ENCODE data around the gene NACA2. TPM values are rescaled to one million over a fixed set of nuclear protein-coding genes. Genes with fewer than 3 reads are reported as not detected.
"Not testable (repeated sequence)": the region's sequence is repeated elsewhere in the genome, so short reads cannot be mapped to it uniquely, and the experiment has no call there.

Gene NACA2
- total RNA-seq, 4 donors from 2014 or later = not detected

GRCh38 chr17:61555127-61555566 lies 35.9 kb downstream of the NACA2 start:
- TF ChIP-seq POLR2A (IDR thresholded peaks at IDR 0.05) (no peak), CTCF (IDR thresholded peaks at IDR 0.05) (no peak)
- intact Hi-C loops (cut with DNase I; ENCODE audit: low total_unique reads) = no loop called here
- H3K36me3 ChIP-seq = no peaks in the 10 kb centered on the region
- no peak overlapping the region for H3K4me3 ChIP-seq
- DNase-seq = no peak
- H3K4me1 ChIP-seq = no peaks in the 10 kb centered on the region
- no peaks in the 10 kb centered on the region for H3K27me3 ChIP-seq
- no peaks in the 10 kb centered on the region for H3K9me3 ChIP-seq
- no peak overlapping the region for H3K27ac ChIP-seq

GRCh38 chr17:61554209-61554608 lies 36.8 kb downstream of the NACA2 start:
- no peaks in the 10 kb centered on the region for H3K27me3 ChIP-seq
- no peaks in the 10 kb centered on the region for H3K9me3 ChIP-seq
- intact Hi-C loops (cut with DNase I; ENCODE audit: low total_unique reads) = no loop called here
- H3K36me3 ChIP-seq = no peaks in the 10 kb centered on the region
- H3K4me1 ChIP-seq = no peaks in the 10 kb centered on the region
- TF ChIP-seq POLR2A (IDR thresholded peaks at IDR 0.05) (no peak), CTCF (IDR thresholded peaks at IDR 0.05) (no peak)
- H3K4me3 ChIP-seq = no peak overlapping the region
- DNase-seq = no peak
- no peak overlapping the region for H3K27ac ChIP-seq

GRCh38 chr17:61552560-61552959 lies 38.5 kb downstream of the NACA2 start:
- H3K36me3 ChIP-seq; H3K9me3 ChIP-seq; DNase-seq; H3K4me1 ChIP-seq; H3K27me3 ChIP-seq; H3K27ac ChIP-seq; H3K4me3 ChIP-seq; intact Hi-C loops (cut with DNase I; ENCODE audit: low total_unique reads): not testable (repeated sequence)

- Histone ChIP-seq H3K27ac (no peak overlapping the region), H3K27me3 (no peaks in the 10 kb centered on the region), H3K4me3 (no peak overlapping the region), H3K4me1 (no peaks in the 10 kb centered on the region), H3K9me3 (no peaks in the 10 kb centered on the region), H3K36me3 (no peaks in the 10 kb centered on the region)
- TF ChIP-seq CTCF (IDR thresholded peaks at IDR 0.05) = peak; percentile 47 to 57 (median 52)
- no peak for TF ChIP-seq POLR2A (IDR thresholded peaks at IDR 0.05)
- DNase-seq = no peak
- intact Hi-C loops (cut with DNase I; ENCODE audit: low total_unique reads) = no loop called here
Measured at GRCh38 chr17:61551255-61551742, 39.7 kb downstream of the NACA2 start.

- no peaks in the 10 kb centered on the region for H3K9me3 ChIP-seq
- intact Hi-C loops (cut with DNase I; ENCODE audit: low total_unique reads) = no loop called here
- DNase-seq = no peak
- no peaks in the 10 kb centered on the region for H3K36me3 ChIP-seq
- H3K27me3 ChIP-seq = no peaks in the 10 kb centered on the region
- H3K4me1 ChIP-seq = no peaks in the 10 kb centered on the region
- TF ChIP-seq CTCF (IDR thresholded peaks at IDR 0.05) (no peak), POLR2A (IDR thresholded peaks at IDR 0.05) (no peak)
- H3K27ac ChIP-seq = no peak overlapping the region
- no peak overlapping the region for H3K4me3 ChIP-seq
Measured at GRCh38 chr17:61547113-61547512, 43.9 kb downstream of the NACA2 start.
